Measurements from ENCODE around the gene GGACT.
"Not testable (repeated sequence)": the region's sequence is repeated elsewhere in the genome, so short reads cannot be mapped to it uniquely, and the experiment has no call there.

The GGACT gene

DNA sequence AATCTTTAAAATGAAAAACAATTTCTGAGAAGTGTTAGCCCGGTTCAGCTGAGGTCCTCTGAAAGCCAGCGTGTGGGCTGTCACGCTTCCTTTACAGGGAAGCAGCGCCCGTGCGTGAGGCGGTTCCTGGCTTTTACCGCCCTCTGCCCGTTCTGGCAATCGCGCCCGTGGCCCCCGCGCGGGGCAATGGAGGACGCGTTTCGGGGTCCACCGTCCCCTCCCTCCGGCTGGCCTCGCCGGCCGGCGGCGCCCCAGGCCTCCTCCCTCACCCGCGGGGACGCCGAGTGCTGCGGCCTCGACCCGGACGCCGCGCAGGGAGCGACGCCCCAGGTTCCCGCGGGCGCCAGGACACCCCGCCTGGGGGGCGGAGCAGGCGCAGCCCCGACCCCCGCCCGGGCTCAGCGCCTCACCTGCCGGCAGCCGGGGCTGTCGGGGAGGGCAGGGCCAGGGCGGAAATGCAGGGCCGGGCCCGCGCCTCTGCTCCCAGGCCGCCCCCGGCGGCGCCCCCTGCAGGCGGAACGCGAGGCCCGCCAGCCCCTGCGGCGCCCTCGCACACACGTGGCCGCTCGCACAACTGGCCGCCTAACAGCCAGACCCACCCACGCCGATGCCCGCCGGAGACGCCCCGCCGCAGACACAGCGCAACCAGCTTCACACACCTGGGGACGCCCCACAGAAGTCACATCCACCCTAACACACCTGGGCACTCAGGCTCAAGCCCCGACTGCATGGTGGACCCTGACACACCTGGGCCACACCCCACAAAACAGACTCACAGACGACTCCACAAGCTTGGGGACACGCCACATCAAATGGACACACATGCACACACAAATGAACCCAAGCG, at the start of gene GGACT:
Gene GGACT, minus strand, starts transcription at position 459 of the 847 bp plus-strand sequence. CDS start 56,198 bp downstream, outside the sequence.
- DNase-seq: peak; percentile 74 to 81

GRCh38 chr13:100637796-100638195, 49.2 kb upstream of the GGACT start:
- DNase-seq: no peak

DNA sequence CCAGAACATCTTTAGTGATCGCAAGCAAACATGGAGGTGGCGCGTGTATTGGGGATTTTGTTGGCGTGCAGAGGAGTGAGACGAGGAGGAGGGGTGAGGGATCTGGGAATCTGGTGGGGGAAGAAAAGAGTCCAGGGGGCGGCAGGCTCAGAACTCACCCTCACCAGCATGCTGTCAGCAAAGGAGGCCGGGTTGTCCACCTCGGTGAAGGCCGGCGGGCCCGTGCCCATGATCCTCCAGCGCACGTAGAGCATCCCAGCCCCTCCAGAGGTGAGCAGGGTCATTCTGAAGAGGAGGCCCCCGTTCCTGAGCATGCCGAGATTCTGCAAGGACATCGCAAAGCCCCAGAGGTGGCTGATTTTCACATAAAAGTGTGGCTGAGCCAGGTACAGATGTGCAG, 48.8 kb upstream of the GGACT start:
- no peak for DNase-seq

DNA sequence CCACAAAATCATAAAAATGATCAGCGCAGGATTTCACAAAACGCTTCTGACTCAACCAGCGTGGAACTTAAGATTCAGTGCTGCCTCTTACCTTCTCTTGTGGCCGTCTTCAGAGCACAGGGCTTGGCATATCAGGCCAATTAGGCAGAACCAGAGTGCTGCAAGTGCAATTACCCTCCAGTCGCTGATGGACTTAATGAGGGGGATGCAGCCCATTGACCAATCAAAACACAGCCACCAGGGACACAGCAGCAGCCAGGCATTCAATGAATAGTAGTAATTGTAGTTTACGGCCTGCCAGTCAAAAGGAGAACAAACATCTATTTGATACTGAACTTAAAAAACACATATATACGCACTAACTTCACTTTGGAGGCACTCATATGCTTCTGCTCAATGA, 47.9 kb upstream of the GGACT start:
- no peak for DNase-seq

DNA sequence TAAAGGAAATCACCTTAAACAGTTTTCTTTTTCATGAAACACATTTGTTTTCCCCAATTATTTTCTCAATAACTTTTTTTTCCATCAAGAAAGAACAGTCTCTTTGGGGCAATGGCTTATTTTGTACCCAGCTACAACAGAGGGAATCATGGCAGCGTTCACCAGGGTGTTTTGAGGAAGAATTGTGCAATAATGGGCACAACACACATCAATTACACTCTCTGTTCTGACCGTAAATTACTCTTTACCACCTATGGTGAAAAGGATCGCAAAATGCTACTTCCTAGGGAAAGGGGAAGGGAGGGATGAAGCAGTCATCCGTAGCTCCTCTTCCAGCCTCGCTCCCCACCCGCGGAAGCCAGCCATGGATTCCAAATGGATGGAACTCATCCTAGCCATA, 47.4 kb upstream of the GGACT start:
- DNase-seq: no peak

GRCh38 chr13:100634696-100635095, 46.1 kb upstream of the GGACT start:
- no peak for DNase-seq

DNA sequence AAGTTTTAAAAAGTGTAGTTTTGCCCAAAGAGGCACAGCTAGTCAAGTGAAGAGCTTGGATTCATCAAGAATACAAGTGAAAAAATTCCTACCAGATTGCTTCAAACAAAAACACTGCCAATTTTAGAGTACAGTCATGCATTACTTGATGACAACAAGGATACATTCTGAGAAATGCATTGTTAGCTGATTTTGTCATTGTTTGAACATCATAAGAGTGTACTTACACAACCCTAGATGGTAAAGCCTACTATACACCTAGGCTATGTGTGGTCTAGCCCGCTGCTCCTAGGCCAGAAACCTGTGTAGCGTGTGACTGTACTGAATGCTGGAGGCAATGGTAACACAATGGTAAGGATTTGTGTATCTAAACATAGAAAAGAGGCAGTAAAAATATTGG, 44.9 kb upstream of the GGACT start:
- DNase-seq: no peak

GRCh38 chr13:100630555-100630954, 42.0 kb upstream of the GGACT start:
- no peak for DNase-seq

- DNase-seq: no peak
Observed at GRCh38 chr13:100627120-100627519, 38.5 kb upstream of the GGACT start.

- no peak for DNase-seq
Observed at GRCh38 chr13:100625447-100625846, 36.9 kb upstream of the GGACT start.

- no peak for DNase-seq
Observed at GRCh38 chr13:100620792-100621191, 32.2 kb upstream of the GGACT start.

- DNase-seq: no peak
Observed at GRCh38 chr13:100619940-100620339, 31.4 kb upstream of the GGACT start.

GRCh38 chr13:100618897-100619296, 30.3 kb upstream of the GGACT start:
- DNase-seq: not testable (repeated sequence)

GRCh38 chr13:100613031-100613430, 24.4 kb upstream of the GGACT start:
- no peak for DNase-seq

GRCh38 chr13:100611678-100612492, 23.3 kb upstream of the GGACT start:
- DNase-seq: no peak

DNA sequence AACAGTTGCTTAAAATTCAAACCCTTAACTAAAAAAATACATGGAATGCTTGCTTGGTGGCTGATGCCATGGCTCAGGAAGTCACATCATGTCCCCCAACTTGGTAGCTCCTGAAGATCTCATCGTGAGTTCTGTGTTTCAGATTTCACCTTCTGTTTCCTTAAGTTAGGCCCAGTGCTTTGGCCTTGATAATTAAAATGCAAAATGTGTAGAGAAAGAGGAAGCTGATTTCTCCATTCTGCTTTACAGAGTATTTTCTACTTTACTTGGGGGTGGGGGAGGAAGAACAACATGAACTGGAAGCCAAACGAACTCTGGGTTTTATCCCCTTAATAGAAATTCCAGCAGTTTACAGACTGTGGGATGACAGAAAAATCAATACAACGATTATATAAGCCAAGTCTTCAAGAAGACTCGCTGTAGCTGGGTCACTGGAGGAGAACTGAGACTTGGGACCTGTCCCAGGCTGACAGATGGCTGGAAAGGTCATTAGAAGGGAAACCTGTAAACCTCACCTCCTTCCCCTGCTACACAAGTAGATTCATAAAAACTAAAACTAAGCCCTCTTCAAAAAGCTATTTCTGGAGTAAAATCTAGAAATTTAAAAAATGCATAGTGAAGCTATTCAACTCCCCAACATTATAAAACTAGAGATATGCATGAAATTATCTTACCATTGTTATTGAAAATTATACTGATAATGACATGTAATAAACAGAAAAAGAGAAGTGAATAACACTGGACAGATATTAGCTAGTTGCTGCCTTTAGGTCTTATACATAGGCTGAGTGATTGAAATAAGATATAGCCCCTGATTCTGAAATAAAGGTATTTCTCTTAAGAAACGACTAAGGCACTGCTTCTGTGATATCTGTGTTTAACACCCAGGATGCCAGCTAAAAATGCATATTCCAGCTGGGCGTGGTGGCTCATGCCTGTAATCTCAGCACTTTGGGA, 22.1 kb upstream of the GGACT start:
- DNase-seq: no peak

- DNase-seq: no peak
Observed at GRCh38 chr13:100608906-100609305, 20.3 kb upstream of the GGACT start.

DNA sequence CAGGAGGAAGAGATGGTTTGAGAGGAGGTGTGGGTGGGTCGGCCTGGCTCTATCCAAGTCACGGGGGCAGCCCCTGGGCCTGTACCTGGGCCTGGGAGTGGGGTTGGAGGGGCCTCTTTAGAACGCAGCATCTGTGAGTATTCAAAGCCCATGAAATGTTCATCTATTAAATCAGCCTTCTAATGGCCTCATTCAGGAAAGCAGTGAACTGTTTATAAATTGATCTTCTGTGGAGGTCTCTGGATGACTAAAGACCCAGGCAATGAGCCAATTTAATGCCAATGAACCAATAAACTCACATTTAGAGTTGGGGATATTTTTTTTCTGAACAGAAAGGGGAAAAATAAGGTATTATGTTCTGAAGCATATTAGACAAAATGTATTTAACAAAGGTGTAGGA, 19.9 kb upstream of the GGACT start:
- no peak for DNase-seq

- DNase-seq: no peak
Observed at GRCh38 chr13:100604918-100605710, 16.5 kb upstream of the GGACT start.

- DNase-seq: no peak
Observed at GRCh38 chr13:100602493-100603111, 14.0 kb upstream of the GGACT start.

GRCh38 chr13:100601716-100602115, 13.1 kb upstream of the GGACT start:
- DNase-seq: no peak

DNA sequence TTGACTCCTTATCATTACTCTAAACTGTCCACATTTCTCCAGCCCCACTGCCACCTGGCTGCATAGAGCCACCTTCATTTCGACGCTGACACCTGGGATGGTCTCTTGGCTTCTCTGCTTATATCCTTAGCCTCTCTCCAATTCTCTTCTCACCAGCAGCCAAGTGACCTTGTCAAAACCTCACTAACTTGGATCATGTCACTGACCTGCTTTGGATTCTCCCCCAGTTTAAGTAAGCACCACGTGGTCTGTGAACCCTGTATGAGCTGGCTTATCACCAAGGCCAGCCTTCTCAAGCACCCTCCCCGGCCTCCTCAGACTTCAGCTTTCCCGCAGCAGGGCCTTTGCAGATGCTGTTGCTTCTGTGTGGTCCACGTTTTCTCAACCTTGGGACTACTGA, 12.3 kb upstream of the GGACT start:
- DNase-seq: no peak
